Liver (tissue), 9 donors: ENCODE measurements around the gene SEPTIN7. TPM values are rescaled to one million over a fixed set of nuclear protein-coding genes. Genes with fewer than 3 reads are reported as not detected.

Experiments
- DNase-seq: peaks from one replicate; pipeline ENCODE4 v3.0.0-alpha.2; 2017; ENCODE audit warnings: low spot score
- H3K27ac ChIP-seq, 2 donors: one replicate each; pipeline ENCODE4 v1.7.0; 2013; ENCODE audit warnings: inconsistent platforms in 2 of 2, low read length in 2 of 2, control low read depth in 1 of 2, low read depth in 1 of 2, mild to moderate bottlenecking in 1 of 2
- H3K27me3 ChIP-seq, 4 donors: one replicate each; pipeline versions ENCODE4 v1.6.1 to v1.7.0; 2013; ENCODE audit warnings: low read length in 3 of 4, inconsistent platforms in 1 of 4, mild to moderate bottlenecking in 1 of 4, moderate library complexity in 1 of 4; ENCODE audit not compliant: control insufficient read depth in 4 of 4, insufficient read depth in 4 of 4
- H3K36me3 ChIP-seq, 4 donors: one replicate each; pipeline versions ENCODE4 v1.6.1 to v1.7.0; 2013; ENCODE audit warnings: low read length in 3 of 4, mild to moderate bottlenecking in 3 of 4, low read depth in 1 of 4, moderate library complexity in 1 of 4; ENCODE audit not compliant: control insufficient read depth in 4 of 4, insufficient read depth in 3 of 4
- H3K4me1 ChIP-seq, 4 donors: one replicate each; pipeline versions ENCODE4 v1.6.1 to v1.7.0; 2013; ENCODE audit warnings: low read length in 3 of 4, mild to moderate bottlenecking in 3 of 4, moderate library complexity in 1 of 4; ENCODE audit not compliant: control insufficient read depth in 4 of 4, insufficient read depth in 4 of 4
- H3K4me3 ChIP-seq, 3 donors: one replicate each; pipeline versions ENCODE4 v1.6.1 to v1.7.0; 2013; ENCODE audit warnings: low read length in 3 of 3, control low read depth in 1 of 3, low read depth in 1 of 3, mild to moderate bottlenecking in 1 of 3
- H3K9ac ChIP-seq, 2 donors: one replicate each; pipeline ENCODE4 v1.7.0; 2013; ENCODE audit warnings: low read length in 2 of 2, mild to moderate bottlenecking in 2 of 2, moderate library complexity in 2 of 2, control low read depth in 1 of 2, low read depth in 1 of 2
- H3K9me3 ChIP-seq, 4 donors: one replicate each; pipeline versions ENCODE4 v1.6.1 to v1.7.0; 2013; ENCODE audit warnings: low read length in 3 of 4; ENCODE audit not compliant: control insufficient read depth in 4 of 4
- ATF3 ChIP-seq: IDR thresholded peaks from 2 replicates; pipeline ENCODE4 v1.6.1; 2016; ENCODE audit warnings: antibody characterized with exemption
- CTCF ChIP-seq: fragments of 150-350 bp; IDR thresholded peaks from 2 replicates; pipeline ENCODE4 v1.5.1; 2017; ENCODE audit warnings: improper control_type of control experiment, low read depth, low read length; ENCODE audit not compliant: missing input control
- EGR1 ChIP-seq, 2 donors: IDR thresholded peaks; 2 replicates each; pipeline ENCODE4 v1.6.1; 2016 to 2018; ENCODE audit warnings: antibody characterized with exemption in 2 of 2, low read depth in 2 of 2
- FOXA1 ChIP-seq: IDR thresholded peaks from 2 replicates; pipeline ENCODE4 v1.6.1; 2016; ENCODE audit warnings: antibody characterized with exemption
- FOXA2 ChIP-seq: IDR thresholded peaks from 2 replicates; pipeline ENCODE4 v1.6.1; 2016; ENCODE audit warnings: antibody characterized with exemption
- GABPA ChIP-seq, 2 donors: IDR thresholded peaks in 1 of 2; conservative IDR thresholded peaks in 1 of 2; 2 replicates each; pipeline ENCODE4 v1.6.1; 2016; ENCODE audit warnings: antibody characterized with exemption in 2 of 2, mild to moderate bottlenecking in 1 of 2, moderate library complexity in 1 of 2
- HNF4A ChIP-seq, 2 donors: conservative IDR thresholded peaks; 2 replicates each; pipeline ENCODE4 v1.6.1; 2016; ENCODE audit warnings: antibody characterized with exemption in 2 of 2, mild to moderate bottlenecking in 2 of 2
- HNF4G ChIP-seq: IDR thresholded peaks from 2 replicates; pipeline ENCODE4 v1.6.1; 2016; ENCODE audit warnings: antibody characterized with exemption
- JUND ChIP-seq, 2 donors: IDR thresholded peaks; 2 replicates each; pipeline ENCODE4 v1.6.1; 2016; ENCODE audit warnings: antibody characterized with exemption in 2 of 2
- NR2F2 ChIP-seq: IDR thresholded peaks from 2 replicates; pipeline ENCODE4 v1.6.1; 2016; ENCODE audit warnings: antibody characterized with exemption
- RAD21 ChIP-seq, 2 donors: IDR thresholded peaks; 2 replicates each; pipeline ENCODE4 v1.6.1; 2016; ENCODE audit warnings: antibody characterized with exemption in 2 of 2, mild to moderate bottlenecking in 2 of 2
- REST ChIP-seq: IDR thresholded peaks from 2 replicates; pipeline ENCODE4 v1.6.1; 2016; ENCODE audit warnings: antibody characterized with exemption, mild to moderate bottlenecking
- RXRA ChIP-seq, 2 donors: IDR thresholded peaks; 2 replicates each; pipeline ENCODE4 v1.6.1; 2017 to 2018; ENCODE audit warnings: antibody characterized with exemption in 2 of 2, mild to moderate bottlenecking in 1 of 2
- SP1 ChIP-seq: IDR thresholded peaks from 2 replicates; pipeline ENCODE4 v1.6.1; 2018; ENCODE audit warnings: antibody characterized with exemption, mild to moderate bottlenecking
- TAF1 ChIP-seq: conservative IDR thresholded peaks from 2 replicates; pipeline ENCODE4 v1.6.1; 2016; ENCODE audit warnings: antibody characterized with exemption, mild to moderate bottlenecking
- YY1 ChIP-seq: IDR thresholded peaks from 2 replicates; pipeline ENCODE4 v1.6.1; 2016; ENCODE audit warnings: antibody characterized with exemption, mild to moderate bottlenecking
- ZBTB33 ChIP-seq: IDR thresholded peaks from 2 replicates; pipeline ENCODE4 v1.6.1; 2016; ENCODE audit warnings: antibody characterized with exemption
- WGBS: extraction: QIAGEN DNeasy Blood & Tissue Kit; methylation state at CpG from one replicate; pipeline ENCODE4 v1.1.7; 2013; 5-methylcytosine and 5-hydroxymethylcytosine counted together
- polyA plus RNA-seq, 2 donors: library from polyadenylated mRNA; stranded (reverse) in 1 of 2; unstranded in 1 of 2; fragments of 200-250 nt in 1 of 2; fragments of >200 nt in 1 of 2; fragmentation: Nextera tagmentation in 1 of 2; extraction: Ambion mirVana in 1 of 2; gene quantifications; one replicate each; pipeline versions ENCODE4 v1.2.1 to v1.2.3, GENCODE V29; 2013 to 2015
- total RNA-seq, 2 donors: library from RNA; depleted of rRNA; stranded (reverse); fragments of >200 nt; gene quantifications; one replicate each; pipeline ENCODE4 v1.2.3, GENCODE V29; 2014
- TF ChIP-seq, protein P1 (sequence below): IDR thresholded peaks from 2 replicates; pipeline ENCODE4 v1.6.1; 2016; ENCODE audit warnings: antibody characterized with exemption
- donor health status: healthy.
- donor health status: healthy.
- donor health status: healthy.
- donor health status: healthy.
- donor health status: healthy.

SEPTIN7 gene
- total RNA-seq (10 to 100 TPM; 51.0 to 60.6 TPM), polyA plus RNA-seq (10 to 100 TPM; 48.3 to 86.1 TPM)

DNA sequence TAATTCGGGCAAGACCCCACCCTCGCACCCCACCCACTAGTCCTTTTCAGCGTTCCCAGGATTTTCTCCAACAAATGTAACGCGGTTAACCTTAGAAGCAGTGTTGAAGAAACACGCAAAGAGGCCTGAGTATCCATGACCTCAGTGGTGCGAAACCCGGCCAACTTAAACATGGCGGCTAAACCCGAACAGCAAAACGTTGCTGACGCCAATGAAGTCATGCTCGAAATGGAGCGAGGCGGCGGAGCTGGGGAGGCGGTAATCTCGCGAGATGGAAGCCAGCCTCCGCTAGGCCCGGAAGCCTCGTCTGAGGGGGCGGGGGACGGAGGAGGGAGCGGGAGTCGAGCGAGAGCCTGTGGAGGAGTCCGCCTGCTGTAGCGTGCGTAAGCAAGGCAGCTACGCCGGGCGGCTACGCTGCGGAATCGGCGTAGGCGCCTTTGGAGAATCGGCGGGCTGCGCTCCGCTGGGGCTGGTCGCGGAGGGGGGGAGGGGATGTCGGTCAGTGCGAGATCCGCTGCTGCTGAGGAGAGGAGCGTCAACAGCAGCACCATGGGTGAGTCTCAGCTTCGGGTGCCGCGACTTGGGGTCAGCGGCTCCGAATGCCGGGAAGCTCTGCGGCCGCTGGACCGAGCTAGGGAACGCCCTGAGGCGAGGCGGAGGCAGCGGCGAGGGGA is at the start of gene SEPTIN7:
Gene SEPTIN7, plus strand, starts transcription at position 340 of the 674 bp plus-strand sequence. Its CDS starts 153 bp downstream, at position 493.
- peak within 1 kb of the TSS; percentile 88 to 94 (median 93) for H3K4me3 ChIP-seq
- peaks cover 1 to 21% (median 9%) of the 10 kb centered on the region in 4 donors for H3K4me1 ChIP-seq
- no peaks in the 10 kb centered on the region for H3K36me3 ChIP-seq
- 1% methylated on average over 62 of the region's 62 CpGs for WGBS
- peak within 1 kb of the TSS; percentile 61 to 92 for H3K9ac ChIP-seq
- peak within 1 kb of the TSS; percentile 94 for H3K27ac ChIP-seq
- peak in 1 of 2 donors; percentile 78 for TF ChIP-seq GABPA (IDR thresholded peaks at IDR 0.05 in 1 of 2, conservative IDR thresholded peaks at IDR 0.05 in 1 of 2)
- TF ChIP-seq, protein P1, sequence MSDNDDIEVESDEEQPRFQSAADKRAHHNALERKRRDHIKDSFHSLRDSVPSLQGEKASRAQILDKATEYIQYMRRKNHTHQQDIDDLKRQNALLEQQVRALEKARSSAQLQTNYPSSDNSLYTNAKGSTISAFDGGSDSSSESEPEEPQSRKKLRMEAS: peak; percentile 87
- peak; percentile 96 for TF ChIP-seq TAF1
- peak; percentile 77 for TF ChIP-seq JUND (IDR thresholded peaks at IDR 0.05)
- peak; percentile 40 for TF ChIP-seq SP1
- TF ChIP-seq ATF3: peak; percentile 42
- peak; percentile 100 for TF ChIP-seq YY1
- no peak for TF ChIP-seq NR2F2
- no peak for TF ChIP-seq RXRA (IDR thresholded peaks at IDR 0.05)
- no peak for TF ChIP-seq RAD21 (IDR thresholded peaks at IDR 0.05)
- TF ChIP-seq FOXA1: peak; percentile 13
- peak; percentile 37 for TF ChIP-seq FOXA2
- no peak for TF ChIP-seq HNF4G
- no peak for TF ChIP-seq CTCF
- peak; percentile 88 for TF ChIP-seq REST
- TF ChIP-seq ZBTB33: peak; percentile 100
- peak in 1 of 2 donors; percentile 8 for TF ChIP-seq HNF4A (conservative IDR thresholded peaks at IDR 0.05)
- peak; percentile 100 for TF ChIP-seq EGR1 (IDR thresholded peaks at IDR 0.05; ENCODE audit: low read depth in 2 of 2)
- H3K27me3 ChIP-seq: no peaks in the 10 kb centered on the region
- DNase-seq: peak; percentile 97
- H3K9me3 ChIP-seq: no peaks in the 10 kb centered on the region
